Measurements from ENCODE around the gene TRIM44.
"Not testable (repeated sequence)": the region's sequence is repeated elsewhere in the genome, so short reads cannot be mapped to it uniquely, and the experiment has no call there.

TRIM44 gene

GRCh38 chr11:35761899-35762298, 99.3 kb downstream of the TRIM44 start:
- no peak for DNase-seq

GRCh38 chr11:35763301-35763700, 100.7 kb downstream of the TRIM44 start:
- no peak for DNase-seq

GRCh38 chr11:35763765-35764164, 101.2 kb downstream of the TRIM44 start:
- DNase-seq = no peak

- DNase-seq = no peak
These were observed 101.8 kb downstream of the TRIM44 start for GRCh38 chr11:35764417-35764816.

DNA sequence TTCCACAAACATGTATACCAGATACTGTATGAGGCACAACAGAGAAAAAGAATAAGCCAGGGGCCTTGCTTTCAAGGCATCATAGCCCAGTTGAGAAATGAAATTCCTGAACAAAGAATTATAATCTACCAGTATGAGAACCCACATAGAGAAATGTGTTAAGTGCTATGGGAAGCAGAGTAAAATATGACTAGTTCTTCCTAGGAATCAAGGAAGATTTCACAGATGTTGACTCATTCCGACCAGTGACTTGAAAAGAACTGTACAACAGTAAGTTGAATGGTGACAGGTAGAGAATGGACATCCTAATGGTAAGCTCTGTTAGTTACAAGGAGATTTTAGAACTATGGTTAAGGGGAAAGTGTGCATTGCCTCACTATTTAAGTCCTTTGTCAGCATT, 102.6 kb downstream of the TRIM44 start:
- DNase-seq = no peak

DNA sequence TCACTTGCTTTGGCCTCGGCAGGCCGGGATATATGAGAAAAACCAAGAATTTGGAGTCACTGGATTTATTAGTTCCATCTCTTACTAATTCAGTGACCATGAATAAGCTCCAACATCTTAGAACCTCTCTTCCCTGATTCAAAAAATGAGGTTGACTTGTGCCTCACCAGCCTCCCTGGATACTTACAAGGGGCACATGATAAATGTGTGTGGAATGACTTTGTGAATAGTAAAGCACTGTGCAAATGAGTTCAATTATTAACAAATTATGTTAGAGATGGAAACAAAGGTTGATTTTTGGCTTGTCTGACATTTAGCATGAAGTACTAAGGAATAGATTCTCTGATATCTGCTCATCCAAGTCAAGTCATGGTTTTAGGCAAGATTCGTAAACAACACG, 104.1 kb downstream of the TRIM44 start:
- DNase-seq = no peak

- DNase-seq = not testable (repeated sequence)
These were observed 107.8 kb downstream of the TRIM44 start for GRCh38 chr11:35770425-35770824.

DNA sequence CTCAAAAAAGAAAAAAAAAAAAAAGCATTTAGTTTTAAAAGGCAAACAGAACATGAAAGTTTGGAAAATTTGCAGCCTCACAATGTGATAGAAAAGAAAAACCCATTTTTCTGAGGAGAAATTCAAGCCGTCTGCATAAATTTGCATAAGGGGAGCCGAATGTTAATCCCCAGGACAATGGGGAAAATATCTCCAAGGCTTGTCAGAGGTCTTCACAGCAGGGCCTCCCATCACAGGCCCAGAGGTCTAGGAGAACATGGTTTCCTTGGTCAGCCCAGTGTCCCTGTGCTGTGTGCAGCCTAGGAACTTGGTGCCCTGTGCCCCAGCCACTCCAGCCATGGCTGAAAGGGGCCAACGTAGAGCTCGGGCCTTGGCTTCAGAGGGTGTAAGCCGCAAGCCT, 109.1 kb downstream of the TRIM44 start:
- no peak for DNase-seq

- DNase-seq = not testable (repeated sequence)
These were observed 114.7 kb downstream of the TRIM44 start for GRCh38 chr11:35777241-35777640.

- DNase-seq = not testable (repeated sequence)
These were observed 116.4 kb downstream of the TRIM44 start for GRCh38 chr11:35778943-35779342.

- DNase-seq = no peak
These were observed 116.8 kb downstream of the TRIM44 start for GRCh38 chr11:35779409-35779808.

- no peak for DNase-seq
These were observed 118.6 kb downstream of the TRIM44 start for GRCh38 chr11:35780951-35781860.

DNA sequence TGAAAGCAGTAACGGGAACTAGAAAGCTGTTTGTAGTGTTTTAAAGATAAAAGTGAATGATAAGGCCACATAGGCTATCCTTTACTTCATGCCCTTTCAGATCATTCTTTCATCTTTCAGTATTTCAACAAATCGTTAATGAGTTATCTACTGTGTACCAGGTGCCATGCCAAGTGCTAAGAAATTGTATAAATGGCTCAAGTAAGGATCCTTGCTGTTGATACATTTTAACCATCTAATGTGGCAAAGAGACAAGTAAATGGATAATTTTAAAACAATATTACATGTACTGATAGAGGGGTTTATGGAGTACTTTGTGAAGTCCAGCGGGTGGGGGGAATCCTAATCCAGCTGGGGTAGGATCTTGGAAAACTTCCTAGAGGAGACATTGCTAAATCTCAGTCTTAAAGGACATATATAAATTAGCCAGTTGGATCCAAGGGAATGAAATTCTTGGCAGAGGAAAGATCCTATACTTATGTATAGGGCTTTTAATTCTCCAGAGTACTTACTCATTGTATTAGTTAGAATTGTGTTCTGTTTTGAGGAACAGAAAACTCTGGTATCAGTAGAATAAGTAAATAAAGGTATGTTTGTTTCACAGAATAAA, 119.4 kb downstream of the TRIM44 start:
- DNase-seq = no peak

DNA sequence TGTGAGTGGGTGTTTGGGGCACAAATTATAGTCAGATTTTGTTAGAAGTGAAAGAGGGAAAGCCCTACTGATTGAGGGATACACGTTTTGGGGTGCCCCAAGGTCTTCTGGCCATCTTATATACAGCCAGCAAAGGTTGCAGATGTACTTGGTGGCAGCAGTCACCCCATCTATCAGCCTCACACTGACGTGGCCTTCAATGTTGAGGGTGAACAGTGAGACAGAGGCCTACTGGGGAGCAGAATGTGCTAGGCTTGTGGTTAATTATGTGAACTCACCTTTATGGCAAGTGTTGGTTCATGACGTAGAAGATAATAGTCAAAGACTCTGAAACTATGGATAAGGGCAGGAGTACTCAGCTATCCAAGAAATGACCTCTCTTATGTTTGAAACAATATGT, 121.2 kb downstream of the TRIM44 start:
- no peak for DNase-seq

DNA sequence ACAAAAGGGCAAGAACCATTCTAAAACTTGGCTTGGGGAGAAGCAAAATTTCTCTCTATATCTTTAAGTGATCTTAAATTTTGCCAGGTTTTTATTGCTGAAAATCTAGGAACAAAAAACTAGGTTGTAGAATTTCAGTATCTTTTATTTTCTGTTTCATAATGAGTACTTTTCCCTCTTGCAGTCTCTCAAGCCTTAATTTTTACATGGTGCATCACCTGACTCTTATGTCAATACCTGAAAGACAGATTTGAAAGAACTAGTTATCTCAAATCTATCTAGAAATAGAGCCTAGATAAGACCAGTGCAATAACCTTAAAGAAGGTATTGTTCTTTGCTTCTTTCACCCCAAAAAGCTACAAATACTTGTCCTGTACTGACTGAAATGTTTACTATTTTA, 122.1 kb downstream of the TRIM44 start:
- no peak for DNase-seq

DNA sequence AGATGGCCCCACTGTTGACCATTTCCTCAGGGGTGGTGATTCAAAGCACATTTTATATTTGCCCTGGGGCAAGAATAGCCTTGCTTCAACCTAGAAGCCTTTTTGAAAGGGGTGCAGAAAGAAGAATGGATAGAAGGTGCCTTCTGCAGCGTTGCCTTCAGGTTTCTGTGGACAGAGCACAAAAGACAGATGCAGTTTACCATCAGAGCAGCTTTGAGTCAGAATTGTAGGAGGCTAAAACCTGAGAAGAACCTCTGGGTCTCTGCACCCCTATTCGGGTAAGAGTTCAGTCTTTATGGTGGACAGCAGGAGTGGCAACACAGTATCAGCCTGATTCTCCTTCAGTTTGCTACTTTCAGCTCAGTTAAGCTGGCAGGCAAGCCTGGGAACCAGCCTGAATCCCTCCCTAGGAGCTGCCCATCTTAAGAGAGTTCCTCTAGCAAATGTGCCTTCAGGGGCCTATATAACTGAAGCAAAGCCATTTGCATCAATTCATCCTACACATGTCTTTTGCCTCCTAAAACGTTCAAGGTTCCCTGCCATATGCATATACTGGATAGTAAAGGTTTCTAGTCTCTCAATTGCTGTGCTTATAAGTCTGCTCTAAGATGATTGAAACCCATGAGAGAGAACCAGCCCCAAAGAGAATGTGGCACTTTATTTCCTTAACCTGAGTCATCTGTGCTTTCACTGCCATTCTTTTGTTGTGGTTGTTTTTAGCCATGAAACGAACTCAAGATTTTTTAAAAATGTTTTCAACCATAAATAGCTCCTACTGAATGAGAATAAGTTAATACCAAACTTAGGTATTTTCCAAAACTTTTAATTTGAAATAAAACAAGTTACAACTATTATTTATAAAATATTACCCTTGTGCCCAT, 123.0 kb downstream of the TRIM44 start:
- no peak for DNase-seq

DNA sequence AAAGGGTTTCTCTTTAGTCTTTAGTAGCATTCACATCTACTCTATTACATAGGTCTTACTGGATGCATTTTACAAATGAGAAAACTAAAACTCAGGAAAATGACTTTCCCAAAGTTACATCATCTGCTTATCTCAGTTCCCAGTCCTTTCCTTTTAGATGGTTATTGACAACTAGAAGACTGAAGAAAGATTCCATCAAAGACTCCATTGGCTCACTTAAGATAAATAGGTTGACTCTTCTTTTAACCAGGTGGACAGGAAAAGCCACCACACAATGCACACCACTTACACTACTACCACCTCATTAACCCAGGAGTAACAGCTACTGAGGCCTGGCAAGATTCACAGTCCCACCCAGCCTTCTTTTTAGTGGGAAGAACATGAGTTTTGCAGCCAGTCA, 123.6 kb downstream of the TRIM44 start:
- no peak for DNase-seq

DNA sequence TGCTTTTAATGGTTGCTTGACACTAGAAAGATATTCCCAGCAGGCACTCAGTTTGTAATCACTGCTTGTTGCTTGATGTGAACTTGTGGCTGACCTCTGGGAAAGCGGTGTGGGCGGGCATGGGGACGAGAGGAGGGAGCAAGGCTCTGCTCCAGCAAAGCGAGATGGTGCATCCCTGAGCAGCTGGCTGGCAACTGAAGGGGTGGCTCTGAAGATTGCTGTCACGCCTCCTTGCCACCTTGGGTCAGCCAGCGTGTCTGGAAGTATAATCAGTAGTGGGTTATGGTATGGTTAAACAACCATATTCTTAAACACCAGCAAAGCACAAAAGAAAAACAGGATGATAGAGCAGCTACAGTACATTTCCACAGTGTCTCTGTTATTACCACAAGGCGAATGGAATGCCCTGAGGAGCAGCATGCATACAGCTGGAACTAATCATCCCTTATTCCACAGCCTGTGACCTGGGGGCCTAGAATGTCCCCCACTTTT, 124.5 kb downstream of the TRIM44 start:
- no peak for DNase-seq

GRCh38 chr11:35787626-35788025, 125.1 kb downstream of the TRIM44 start:
- no peak for DNase-seq

- DNase-seq = no peak
These were observed 128.7 kb downstream of the TRIM44 start for GRCh38 chr11:35791088-35791958.

- no peak for DNase-seq
These were observed 129.7 kb downstream of the TRIM44 start for GRCh38 chr11:35792148-35792845.

DNA sequence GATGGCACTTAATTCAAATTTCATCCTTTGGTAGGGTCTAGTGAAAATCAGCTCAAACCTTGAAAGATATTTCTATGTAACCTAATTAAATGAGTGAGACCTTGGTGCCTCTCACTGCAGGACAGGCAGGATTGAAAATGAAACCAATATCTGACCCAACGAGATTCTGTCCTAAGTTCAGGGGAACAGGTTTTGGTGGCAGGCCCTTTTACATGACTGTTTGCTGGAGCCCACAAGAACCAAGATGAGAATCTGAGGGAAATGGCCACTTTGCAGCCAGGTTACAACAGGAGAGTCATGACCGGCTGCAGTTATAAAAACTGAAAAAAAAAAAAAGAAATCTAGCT, 130.2 kb downstream of the TRIM44 start:
- DNase-seq = no peak
